ENCODE results near the gene TTLL5. TPM values are rescaled to one million over a fixed set of nuclear protein-coding genes. Genes with fewer than 3 reads are reported as not detected.

TTLL5 gene
- total RNA-seq, 1 experiment from 2014 or later: 35.7 TPM

DNA sequence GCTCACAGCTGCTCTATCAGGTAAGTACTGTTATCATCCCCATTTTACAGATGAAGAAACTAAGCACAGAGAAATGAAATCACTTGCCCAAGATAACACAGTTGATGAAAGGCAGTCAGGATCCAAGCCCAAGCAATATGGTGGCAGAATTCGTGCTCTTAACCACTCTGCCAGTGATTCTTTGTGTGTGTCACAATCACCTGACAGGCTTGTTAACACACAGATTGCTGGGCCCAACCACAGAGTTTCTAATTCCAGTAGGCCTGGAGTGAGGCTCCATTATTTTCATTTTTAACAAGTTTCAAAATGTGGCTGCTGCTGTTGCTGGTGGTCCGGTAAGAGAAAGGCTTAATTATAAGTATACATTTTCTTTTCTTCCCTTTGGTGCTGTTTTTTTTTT, 186.5 kb downstream of the TTLL5 start:
- DNase-seq: no peak
- Histone ChIP-seq H3K23ac (ENCODE audit: insufficient read length, low read depth, low read length) (no peak overlapping the region), H3K18ac (ENCODE audit: insufficient read length, low read depth, low read length) (no peak overlapping the region), H3K4me2 (ENCODE audit: insufficient read depth, insufficient read length, low read length) (no peak overlapping the region), H4K20me1 (ENCODE audit: control insufficient read depth, insufficient read depth, insufficient read length) (no peaks in the 10 kb centered on the region), H3T11ph (ENCODE audit: low read length) (no peak overlapping the region), H4K8ac (replicated peaks; ENCODE audit: insufficient read length, low read depth, low read length) (no peak overlapping the region), H2BK120ac (ENCODE audit: low read depth, low read length, poor library complexity, severe bottlenecking) (no peak overlapping the region), H3K27ac (ENCODE audit: insufficient read length, low read depth, low read length) (no peak overlapping the region), H4K5ac (ENCODE audit: insufficient read length, low read depth, low read length) (no peak overlapping the region), H2BK12ac (ENCODE audit: insufficient read length, low read depth, low read length) (no peak overlapping the region), H3K9me3 (ENCODE audit: control insufficient read depth, low read depth, low read length) (no peaks in the 10 kb centered on the region), H2BK20ac (ENCODE audit: low read depth, low read length, poor library complexity, severe bottlenecking) (no peak overlapping the region), H3K79me1 (ENCODE audit: insufficient read depth, low read depth, low read length, poor library complexity, severe bottlenecking) (no peaks in the 10 kb centered on the region), H3K56ac (ENCODE audit: insufficient read length, low read depth, low read length) (no peak overlapping the region), H3K79me2 (ENCODE audit: insufficient read depth, low read length) (no peaks in the 10 kb centered on the region), H3K9ac (ENCODE audit: extremely low read depth, insufficient read length, low read length) (no peak overlapping the region), H3K27me3 (ENCODE audit: insufficient read depth, low read length) (no peaks in the 10 kb centered on the region), H3K4me1 (ENCODE audit: insufficient read depth, low read length) (peaks cover 5% of the 10 kb centered on the region; the same call in 1 of the 2 replicates), H3K14ac (ENCODE audit: insufficient read depth, low read length) (no peak overlapping the region), H4K91ac (ENCODE audit: insufficient read length, low read depth, low read length) (no peak overlapping the region), H2BK5ac (ENCODE audit: insufficient read length, low read length) (no peak overlapping the region), H3K23me2 (ENCODE audit: insufficient read length, low read depth, low read length, poor library complexity, severe bottlenecking) (no peaks in the 10 kb centered on the region), H3K4ac (ENCODE audit: low read depth, low read length) (no peak overlapping the region), H2AK5ac (ENCODE audit: insufficient read length, low read length) (no peak overlapping the region), H2AFZ (ENCODE audit: low read length) (no peak overlapping the region), H2BK15ac (ENCODE audit: low read depth, low read length) (no peak overlapping the region)
- Mint-ChIP-seq H3K9me3 (no peaks in the 10 kb centered on the region), H3K27me3 (ENCODE audit: low read depth) (no peaks in the 10 kb centered on the region), H3K4me3 (no peak overlapping the region), H3K4me1 (peaks cover 9 to 10% of the 10 kb centered on the region in 2 experiments), H3K27ac (no peak overlapping the region), H3K36me3 (ENCODE audit: insufficient read depth in 1 of 3, low read depth in 3 of 3) (peaks cover 0 to 2% (median 0%) of the 10 kb centered on the region in 3 experiments; a peak in 4 of 7 replicates)
- TF ChIP-seq, protein P1, sequence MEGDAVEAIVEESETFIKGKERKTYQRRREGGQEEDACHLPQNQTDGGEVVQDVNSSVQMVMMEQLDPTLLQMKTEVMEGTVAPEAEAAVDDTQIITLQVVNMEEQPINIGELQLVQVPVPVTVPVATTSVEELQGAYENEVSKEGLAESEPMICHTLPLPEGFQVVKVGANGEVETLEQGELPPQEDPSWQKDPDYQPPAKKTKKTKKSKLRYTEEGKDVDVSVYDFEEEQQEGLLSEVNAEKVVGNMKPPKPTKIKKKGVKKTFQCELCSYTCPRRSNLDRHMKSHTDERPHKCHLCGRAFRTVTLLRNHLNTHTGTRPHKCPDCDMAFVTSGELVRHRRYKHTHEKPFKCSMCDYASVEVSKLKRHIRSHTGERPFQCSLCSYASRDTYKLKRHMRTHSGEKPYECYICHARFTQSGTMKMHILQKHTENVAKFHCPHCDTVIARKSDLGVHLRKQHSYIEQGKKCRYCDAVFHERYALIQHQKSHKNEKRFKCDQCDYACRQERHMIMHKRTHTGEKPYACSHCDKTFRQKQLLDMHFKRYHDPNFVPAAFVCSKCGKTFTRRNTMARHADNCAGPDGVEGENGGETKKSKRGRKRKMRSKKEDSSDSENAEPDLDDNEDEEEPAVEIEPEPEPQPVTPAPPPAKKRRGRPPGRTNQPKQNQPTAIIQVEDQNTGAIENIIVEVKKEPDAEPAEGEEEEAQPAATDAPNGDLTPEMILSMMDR (conservative IDR thresholded peaks at IDR 0.05): no peak
- WGBS (ENCODE audit: extremely low coverage, insufficient read length, low lambda C conversion rate): no CpG with 5 or more reads among the region's 2 CpGs
